ENCODE measurements around the gene ASCC3. TPM values are rescaled to one million over a fixed set of nuclear protein-coding genes. Genes with fewer than 3 reads are reported as not detected.

The ASCC3 gene
- total and polyA plus RNA-seq, 2 experiments from 2014 or later, result 92.9 to 129 TPM

- TF ChIP-seq ZNF462 (CRISPR knock-in tag; IDR thresholded peaks at IDR 0.05) (no peak), POLR2AphosphoS5 (IDR thresholded peaks at IDR 0.05; ENCODE audit: low read depth) (no peak), STAT1 (IDR thresholded peaks at IDR 0.05; ENCODE audit: unreplicated experiment) (no peak), NANOG (IDR thresholded peaks at IDR 0.05; ENCODE audit: borderline replicate concordance) (no peak), REST (IDR thresholded peaks at IDR 0.05; ENCODE audit: unreplicated experiment) (no peak)
These were observed 216.1 kb downstream of the ASCC3 start (continued) for GRCh38 chr6:100665041-100665380.

Data from GM23338 (cell line).